ENCODE data around the gene PET100.
"Not testable (repeated sequence)": the region's sequence is repeated elsewhere in the genome, so short reads cannot be mapped to it uniquely, and the experiment has no call there.

Gene PET100

DNA sequence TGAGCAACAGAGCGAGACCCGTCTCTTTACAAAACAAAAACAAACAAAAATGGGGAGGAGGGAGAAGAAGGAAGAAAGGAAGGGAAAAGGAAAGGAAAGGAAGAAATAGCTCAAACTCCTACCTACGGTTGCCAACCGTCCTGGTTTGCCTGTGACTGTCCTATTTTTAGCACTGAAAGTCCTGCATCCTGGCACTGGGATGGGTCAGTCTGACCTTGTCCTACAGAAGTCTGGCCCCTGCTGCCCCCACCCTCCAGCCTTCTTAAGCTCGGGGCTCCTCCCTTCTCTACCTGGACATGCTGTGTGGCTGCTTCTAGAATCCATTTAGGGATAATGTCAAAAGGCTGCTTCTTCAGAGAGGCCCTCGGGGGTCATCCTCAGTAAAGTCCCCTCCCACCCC, 6.1 kb downstream of the PET100 start:
- no peak for DNase-seq

DNA sequence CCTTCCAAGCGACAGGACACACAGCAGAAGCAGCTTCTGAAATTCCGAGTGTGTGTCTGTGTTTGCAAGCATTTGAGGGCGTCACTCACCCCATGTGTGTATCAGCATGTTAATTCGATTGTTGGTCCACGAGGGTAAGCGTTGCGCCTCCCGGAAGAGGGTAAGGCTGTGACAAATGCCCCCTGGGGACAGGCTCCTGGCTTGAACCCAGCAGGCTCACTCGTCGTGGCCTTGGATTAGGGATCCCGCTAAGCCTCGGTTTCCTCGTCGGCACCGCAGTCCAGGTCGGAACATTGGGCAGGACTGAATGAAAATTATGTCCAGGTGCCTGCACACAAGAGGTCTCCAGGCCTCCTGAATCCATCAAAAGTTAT, 6.7 kb downstream of the PET100 start:
- no peak for DNase-seq

DNA sequence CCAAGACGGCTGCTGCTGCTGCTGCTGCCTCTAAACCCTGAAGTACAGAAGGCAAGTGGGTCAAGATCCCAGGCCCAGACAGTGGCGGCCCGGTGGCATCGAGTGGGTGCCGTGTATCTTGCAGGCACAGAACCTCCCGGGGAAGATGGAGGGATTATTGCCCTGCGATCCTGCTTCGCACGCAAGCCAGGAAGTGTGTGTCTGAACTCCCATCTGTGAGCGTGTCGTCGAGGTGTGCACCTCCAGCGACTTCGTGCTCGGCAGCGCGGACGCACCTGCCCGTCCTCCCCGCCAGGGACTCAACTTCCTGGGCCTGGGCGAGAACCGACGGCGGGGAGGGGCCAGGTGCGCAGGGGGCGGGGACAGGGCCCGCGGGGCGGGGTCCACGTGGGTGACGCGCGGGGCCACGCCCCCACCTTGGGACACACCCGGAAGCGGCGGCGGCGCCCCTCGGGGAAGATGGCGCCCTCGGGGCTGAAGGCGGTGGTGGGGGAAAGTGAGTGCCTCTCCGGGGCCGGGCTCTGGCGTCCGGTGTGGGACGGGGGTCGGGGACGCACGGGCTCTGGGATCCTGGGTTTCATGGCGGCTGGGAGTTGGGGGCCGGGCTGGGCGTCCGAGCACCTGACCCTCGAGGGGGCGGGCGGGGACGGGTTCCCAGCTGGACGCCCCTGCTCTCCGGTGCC, 7.2 kb downstream of the PET100 start, which contains the start of gene STXBP2:
Gene STXBP2, plus strand, starts transcription at position 420 of the 683 bp plus-strand sequence. Its CDS starts 40 bp downstream, at position 460.
- DNase-seq: peak; percentile 86

DNA sequence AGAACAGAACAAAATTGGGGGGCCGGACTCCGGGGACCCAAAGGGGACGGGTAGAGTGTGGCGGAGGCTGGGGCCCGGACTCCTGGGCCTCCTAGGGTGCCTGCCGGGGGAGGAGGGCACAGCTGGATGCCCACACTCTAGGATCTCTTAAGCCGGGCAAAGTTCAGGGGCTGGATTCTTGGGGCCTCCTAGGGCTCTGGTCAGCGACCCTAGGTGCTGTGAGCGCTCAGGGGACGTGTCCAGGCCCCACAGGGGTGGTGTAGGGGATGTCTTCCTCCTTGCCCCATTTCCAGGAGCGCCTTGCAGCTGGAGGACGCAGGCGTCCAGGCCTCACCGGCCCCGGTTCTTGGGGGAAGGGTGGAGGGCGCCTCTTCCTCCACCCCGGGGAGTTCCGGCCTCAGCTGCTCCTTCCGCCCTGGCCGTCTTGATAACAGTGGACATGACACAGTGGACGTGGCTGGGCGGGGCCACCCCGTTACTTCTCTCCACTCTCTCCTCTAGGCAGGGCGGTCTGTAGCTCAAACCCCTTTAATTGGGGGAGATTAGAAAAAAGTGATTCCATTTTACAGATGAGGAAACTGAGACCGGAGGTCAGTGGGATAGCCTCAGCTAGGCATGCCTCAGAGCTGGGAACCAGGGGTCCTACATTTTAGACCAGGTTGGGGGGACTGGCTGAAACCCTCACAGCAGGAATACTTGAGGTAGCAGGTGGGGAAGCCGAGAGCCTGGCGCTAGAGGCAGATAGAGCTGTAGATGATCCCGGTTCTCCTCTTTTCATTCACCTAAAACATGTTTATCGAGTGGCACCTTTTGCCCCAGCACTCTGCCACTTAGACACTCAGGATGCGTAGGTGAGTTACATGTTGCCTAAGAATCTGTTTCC, 8.0 kb downstream of the PET100 start:
- DNase-seq: no peak

DNA sequence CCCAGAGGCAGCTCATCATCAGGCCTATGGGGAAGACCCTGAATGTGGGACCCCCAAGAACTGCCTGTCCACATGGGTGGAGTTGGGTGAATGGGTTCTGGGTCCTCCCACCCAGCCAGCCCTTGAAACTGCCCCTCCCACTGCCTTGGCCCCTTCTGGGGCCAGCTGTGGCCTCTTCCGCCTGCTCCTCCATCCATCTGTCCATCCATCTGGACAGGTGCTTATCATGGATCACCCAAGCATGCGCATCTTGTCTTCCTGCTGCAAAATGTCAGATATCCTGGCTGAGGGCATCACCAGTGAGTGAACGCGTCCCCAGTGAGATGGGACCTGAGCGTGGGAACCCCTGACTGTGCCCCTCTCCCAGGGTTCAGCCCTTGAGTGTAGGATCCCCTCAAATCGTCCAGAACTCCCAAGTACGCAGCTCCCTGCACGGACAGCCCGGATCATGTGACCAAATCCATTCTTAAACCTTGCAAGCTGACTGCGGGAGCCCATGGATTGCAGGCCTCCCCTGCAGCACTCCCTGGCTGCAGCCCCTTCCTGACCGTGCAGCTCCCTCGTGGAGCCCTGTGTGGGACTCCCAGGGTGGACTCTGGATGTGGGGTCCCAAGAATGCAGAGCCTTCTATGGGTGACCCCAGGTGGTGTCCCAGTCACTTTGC, 9.3 kb downstream of the PET100 start:
- no peak for DNase-seq

DNA sequence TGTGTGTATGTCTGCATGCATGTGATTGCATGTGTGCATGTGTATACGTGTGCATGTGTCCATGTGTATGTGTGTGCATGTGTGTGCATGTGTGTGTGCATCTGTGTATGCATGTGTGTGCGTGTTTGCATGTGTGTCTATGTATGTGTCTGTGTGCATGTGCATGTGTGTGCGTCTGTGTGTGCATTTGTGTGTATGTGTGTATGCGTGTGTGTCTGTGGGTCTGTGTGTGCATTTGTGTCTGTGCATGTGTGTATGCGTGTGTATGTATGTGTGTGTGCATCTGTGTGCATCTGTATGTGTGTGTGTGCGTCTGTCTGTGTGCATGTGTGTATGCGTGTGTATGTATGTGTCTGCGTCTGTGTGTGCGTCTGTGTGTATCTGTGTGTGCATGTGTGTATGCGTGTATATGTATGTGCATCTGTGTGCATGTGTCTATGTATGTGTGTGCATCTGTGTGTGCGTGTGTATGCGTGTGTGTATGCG, 10.3 kb downstream of the PET100 start:
- no peak for DNase-seq

DNA sequence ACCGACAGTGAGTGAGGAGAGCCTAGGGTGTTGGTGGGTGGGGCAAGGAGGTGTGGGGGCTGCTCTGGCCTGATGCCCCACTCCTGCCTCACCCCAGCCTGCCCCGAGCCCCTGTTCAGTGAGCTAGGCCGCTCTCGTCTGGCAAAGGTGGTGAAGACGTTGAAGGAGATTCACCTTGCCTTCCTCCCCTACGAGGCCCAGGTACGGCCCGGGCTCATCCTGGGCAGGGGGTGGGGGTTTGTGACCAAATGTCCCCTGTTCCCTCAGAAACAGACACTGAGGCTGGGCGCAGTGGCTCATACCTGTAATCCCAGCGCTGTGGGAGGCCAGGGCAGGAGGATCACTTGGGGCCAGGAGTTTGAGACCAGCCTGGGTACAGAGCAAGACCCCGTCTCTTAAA, 11.2 kb downstream of the PET100 start:
- no peak for DNase-seq

DNA sequence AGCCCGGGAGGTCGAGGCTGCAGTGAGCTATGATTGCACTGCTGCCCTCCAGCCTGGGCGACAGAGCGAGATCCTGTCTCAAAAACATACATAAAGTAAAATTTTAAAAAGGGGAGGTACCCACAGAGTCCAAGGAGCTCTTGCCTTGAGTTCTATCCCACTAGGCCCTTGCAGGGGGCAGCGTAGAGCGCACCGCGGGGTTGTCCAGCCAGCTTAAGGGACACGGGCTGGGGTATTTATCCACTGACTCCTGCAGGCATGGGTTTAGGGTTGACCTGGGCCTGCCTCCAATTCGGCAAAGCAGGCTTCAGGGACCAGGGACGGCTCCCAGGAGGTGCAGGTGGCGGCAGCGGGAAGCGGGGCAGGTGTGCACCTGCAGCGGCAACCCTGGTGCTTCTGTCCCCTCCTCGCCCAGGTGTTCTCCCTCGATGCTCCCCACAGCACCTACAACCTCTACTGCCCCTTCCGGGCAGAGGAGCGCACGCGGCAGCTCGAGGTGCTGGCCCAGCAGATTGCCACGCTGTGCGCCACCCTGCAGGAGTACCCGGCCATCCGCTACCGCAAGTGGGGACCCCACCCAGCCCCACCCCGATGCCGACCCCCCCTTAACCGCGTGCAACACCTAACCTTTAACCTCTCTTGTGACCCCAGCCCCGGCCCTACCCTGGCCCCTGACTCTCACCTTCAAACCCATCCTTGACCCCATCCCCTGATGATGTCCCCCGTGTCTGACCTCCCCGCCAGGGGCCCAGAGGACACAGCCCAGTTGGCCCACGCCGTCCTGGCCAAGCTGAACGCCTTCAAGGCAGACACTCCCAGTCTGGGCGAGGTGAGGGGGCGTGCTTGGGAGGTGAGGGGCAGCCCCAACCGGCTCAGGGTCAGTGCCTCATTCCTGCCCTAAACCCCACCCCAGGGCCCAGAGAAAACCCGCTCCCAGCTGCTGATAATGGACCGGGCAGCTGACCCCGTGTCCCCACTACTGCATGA, 12.0 kb downstream of the PET100 start:
- DNase-seq: no peak

DNA sequence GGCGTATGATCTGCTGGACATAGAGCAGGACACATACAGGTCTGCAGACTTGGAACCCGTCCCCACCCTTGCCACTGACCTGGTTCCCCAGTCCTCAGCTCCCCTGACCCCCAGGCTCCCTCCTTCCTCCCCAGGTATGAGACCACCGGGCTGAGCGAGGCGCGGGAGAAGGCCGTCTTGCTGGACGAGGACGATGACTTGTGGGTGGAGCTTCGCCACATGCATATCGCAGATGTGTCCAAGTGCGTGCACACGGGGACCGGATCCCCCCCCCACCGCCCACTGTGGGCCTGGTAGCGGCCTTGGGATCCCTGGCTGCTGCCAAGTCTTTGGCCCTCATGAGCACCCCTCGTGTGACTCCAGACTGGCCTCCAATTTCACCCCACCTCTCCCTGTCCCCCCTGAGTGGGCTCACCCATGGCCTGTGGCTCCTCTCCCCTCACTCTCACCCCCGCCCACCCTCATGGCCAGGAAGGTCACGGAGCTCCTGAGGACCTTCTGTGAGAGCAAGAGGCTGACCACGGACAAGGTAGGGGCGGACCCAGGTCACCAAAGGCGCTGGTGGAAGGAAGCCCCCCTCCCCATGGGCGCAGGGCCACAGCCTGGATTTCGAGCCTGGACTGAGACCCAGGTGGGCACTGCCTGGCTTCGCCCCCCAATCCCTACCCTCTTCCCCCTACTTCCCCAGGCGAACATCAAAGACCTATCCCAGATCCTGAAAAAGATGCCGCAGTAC, 12.9 kb downstream of the PET100 start:
- no peak for DNase-seq

DNA sequence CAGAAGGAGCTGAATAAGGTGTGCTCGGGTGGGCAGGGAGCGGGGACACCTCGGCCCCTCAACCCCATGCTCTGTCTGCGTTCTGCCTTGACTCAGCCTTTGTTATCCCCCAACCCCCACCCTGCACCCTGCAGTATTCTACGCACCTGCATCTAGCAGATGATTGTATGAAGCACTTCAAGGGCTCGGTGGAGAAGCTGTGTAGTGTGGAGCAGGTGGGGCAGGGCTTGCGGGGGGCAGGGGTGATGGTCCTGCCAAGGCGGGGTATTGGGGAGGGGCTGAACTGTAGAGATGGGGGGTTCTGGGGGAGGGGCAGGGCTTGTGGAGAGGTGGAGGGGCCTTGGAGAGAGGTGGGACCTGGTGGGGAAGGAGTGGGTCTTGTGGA, 13.4 kb downstream of the PET100 start:
- DNase-seq: no peak

DNA sequence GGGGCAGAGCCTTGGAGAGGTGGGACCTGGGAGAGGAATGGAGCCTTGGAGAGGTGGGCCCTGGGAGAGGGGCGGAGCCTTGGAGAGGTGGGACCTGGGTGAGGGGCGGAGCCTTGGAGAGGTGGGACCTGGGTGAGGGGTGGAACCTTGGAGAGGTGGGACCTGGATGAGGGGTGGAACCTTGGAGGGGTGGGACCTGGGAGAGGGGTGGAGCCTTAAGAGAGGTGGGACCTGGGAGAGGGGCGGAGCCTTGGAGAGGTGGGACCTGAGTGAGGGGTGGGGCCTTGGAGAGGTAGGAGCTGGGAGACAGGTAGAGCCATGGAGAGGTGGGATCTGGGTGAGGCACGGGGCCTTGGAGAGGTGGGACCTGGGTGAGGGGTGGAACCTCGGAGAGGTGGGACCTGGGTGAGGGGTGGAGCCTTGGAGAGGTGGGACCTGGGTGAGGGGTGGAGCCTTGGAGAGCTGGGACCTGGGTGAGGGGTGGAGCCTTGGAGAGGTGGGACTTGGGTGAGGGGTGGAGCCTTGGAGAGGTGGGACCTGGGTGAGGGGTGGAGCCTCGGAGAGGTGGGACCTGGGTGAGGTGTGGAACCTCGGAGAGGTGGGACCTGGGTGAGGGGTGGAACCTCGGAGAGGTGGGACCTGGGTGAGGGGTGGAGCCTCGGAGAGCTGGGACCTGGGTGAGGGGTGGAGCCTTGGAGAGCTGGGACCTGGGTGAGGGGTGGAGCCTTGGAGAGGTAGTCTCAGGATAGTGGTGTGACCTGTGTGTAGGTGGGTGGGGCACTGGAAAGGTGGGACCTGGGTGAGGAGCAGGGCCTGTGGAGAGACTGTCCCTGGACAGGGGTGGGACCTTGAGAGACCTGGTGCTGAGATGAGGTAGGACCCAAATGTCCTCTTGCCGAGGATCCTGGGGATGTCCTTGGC, 14.3 kb downstream of the PET100 start:
- not testable (repeated sequence) for DNase-seq

DNA sequence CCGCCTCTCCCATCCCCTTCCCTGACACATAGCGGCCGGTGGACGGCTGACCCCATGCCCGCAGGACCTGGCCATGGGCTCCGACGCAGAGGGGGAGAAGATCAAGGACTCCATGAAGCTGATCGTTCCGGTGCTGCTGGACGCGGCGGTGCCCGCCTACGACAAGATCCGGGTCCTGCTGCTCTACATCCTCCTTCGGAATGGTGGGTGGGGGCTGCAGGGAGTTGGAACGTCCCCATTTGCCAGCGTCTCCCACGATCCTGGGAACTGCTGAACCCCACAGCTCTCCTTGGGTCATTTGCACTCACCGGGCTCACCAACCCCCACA, 14.9 kb downstream of the PET100 start:
- no peak for DNase-seq

DNA sequence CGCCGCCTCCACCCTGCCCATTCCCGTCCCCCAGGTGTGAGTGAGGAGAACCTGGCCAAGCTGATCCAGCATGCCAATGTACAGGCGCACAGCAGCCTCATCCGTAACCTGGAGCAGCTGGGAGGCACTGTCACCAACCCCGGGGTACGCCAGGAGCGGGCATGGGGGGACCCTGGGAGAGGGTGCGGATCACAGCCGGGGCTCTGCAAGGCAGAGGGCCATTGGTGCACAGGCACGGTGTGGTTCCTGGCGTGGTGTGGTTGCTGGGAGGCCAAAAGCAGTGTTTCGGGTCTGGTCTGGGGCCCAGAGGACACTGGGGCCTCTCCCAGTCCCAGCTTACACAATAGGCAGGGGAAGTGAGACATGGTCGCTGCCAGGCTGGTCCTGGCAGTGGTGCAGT, 15.6 kb downstream of the PET100 start:
- no peak for DNase-seq

DNA sequence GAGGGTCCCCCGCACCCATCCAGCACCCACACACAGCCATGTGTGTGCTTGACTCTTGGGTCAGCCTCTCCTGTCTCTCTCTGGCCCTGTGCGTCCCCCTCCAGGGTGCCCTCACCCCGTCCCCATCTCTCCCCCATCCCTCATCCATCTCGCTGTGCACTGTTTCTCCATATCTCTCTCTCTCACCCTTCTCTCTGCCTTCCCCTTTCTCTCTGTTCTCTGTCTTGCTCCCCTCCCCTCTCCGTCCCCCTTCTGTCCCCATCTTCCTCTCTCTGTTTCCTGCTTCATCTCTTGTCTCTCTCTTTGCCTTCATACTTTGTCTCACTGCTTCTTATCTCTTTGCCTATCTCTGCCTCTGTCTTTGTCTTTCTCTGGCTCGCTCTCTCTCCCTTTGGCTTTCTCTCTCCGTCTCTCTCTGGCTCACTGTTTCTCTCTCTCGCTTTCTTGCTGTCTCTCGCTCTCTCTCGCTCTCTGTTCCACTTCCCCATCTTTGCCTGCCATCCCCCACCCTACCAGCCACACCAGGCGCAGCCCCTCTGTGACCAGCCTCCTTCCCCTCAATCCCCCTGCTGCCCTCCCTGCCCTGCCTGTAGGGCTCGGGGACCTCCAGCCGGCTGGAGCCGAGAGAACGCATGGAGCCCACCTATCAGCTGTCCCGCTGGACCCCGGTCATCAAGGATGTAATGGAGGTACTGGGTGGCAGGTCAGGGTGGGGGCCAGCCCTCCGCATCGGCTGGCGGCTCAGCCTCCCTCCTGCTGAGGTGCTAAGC, 16.2 kb downstream of the PET100 start:
- DNase-seq: no peak

DNA sequence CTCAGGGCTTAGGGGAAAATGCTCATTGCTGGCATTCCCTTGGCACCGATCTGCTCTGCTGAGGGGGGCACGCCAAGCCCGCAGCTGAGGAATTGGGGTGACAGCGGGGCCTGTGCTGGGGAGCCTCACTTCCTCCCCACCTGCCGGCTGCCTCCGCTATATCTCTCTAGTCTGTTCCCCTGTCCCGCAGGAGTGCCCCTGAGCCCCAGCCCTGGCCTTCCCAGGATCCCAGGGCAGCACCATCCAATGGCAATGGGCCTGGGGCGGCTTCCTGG, 16.8 kb downstream of the PET100 start:
- DNase-seq: no peak

DNA sequence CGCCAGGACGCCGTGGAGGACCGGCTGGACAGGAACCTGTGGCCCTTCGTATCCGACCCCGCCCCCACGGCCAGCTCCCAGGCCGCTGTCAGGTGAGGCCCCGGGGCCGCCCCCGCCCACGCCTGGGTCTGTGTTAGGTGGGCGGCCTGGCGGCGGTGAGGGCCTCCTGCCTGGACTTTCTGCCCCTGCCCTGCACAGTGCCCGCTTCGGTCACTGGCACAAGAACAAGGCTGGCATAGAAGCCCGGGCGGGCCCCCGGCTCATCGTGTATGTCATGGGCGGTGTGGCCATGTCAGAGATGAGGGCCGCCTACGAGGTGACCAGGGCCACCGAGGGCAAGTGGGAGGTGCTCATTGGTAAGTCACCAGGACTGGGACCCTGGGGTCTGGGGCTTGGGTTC, 17.6 kb downstream of the PET100 start:
- DNase-seq: no peak

DNA sequence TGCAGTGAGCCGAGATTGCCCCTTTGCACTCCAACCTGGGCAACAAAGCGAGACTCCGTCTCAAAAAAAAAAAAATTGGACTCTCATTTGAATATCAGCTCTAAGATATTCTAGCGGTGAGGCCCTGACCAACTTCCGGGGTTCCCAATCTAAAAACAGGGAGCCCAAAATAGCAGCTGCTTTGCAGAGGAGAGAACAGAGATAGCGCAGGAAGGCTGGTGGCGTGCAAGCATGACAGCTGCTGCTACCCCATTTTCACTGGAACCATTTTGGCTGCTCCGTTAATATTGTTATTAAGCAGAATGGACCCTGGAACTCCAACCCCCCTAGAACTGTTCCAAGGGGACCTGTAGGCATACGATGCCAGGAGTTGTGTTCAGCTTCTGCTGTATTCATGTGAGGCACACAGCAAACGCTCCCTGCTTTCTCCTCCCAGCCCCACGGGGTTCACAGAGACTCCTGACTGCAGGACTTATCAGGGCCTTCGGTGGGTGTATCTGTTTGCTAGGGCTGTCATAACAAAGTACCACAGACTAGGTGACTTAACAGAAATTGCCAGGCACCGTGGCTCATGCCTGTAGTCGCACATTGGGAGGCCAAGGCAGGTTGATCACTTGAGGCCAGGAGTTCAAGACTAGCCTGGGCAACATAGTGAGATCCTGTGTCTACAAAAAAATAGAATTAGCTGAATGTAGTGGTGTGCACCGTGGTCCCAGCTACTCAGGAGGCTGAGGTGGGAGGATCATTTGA, 18.8 kb downstream of the PET100 start:
- DNase-seq: no peak

DNA sequence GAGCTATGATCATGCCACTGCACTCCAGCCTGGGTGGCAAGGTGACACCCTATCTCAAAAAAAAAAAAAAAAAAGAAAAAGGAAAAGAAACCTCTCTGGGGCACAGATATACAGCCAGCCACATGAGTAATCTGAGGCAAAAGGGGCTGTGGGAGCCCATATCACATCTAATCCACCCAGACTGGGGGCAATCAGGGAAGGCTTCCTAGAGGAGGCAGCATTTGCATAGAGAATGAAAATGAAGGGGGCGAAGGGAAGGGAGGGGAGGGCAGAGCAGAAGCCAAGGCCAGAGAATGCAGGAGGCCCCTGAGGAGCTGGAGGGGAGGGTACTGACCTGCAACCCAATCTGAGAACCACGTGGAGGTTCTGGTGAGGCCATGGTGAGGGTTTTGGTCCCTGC, 20.6 kb downstream of the PET100 start:
- no peak for DNase-seq

DNA sequence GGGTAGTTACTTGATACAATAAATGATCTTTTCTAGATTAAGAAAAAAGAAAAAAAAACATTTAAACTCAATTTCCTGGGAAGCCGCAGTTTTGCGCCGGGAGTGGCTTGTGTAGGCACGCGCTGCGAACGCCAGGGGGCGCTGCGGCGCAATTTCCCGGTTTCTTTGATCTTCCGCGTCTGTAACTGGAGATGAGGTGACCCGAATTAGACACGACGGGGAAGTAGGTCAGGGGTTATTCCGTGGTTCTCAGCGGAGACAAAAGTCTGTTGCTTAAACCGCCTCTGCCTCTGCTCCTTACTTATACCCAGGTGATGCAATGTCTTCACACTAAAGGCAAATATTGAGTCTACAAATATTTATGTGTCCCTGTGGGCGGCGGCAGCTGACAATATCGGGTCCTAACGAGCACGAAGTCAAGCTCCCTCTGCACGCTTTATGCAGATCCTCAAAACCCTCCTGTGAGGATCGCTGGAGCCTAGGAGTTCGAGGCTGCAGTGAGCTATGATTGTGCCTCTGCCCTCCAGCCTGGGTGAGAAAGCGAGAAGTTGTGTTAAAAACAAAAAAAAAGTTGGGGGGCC, 22.6 kb downstream of the PET100 start:
- DNase-seq: peak; percentile 72
